GM21528 (cell line): Measurements from ENCODE around the gene SIL1.
"Not testable (repeated sequence)": the region's sequence is repeated elsewhere in the genome, so short reads cannot be mapped to it uniquely, and the experiment has no call there.

Source experiments
- ATAC-seq: cut with Tn5 transposase; IDR thresholded peaks from one replicate; pipeline ENCODE4 v1.9.1; 2021; ENCODE audit warnings: mild to moderate bottlenecking, moderate library complexity; ENCODE audit not compliant: unreplicated experiment, low FRiP score

SIL1 gene

DNA sequence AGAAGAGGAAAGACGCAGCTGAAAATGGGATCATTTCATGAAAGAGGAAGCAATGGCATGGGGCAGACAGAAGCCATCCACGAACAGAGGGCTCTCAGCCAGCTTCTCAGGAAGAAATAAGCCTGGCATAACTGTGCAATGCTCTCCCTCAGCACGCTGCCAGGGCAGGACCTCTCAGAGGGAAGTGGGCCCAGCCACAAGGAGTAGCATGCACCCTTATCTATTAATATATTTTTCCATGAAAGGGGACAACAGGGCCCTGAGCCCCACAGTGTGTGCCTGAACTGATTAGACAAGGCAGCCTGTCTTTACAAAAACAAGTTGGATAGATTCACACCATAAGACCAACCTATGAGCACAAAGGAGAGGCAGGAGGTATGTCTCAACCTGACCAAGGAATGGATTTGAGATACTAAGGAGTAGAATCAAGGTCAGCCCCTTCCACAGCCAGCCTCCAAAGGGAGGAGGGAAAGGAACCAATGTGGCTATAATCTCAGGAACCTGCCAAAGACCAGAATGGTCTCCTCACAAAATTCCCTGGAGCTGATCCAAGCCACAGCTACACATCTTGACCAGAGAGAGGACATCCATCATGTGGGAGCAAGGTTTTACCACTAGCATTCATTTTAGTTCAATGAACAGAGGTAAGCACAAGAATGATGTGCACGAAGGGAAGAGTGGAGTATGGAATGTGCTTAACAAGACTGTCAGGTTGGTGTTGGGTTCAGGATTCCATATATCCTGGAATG is 154.8 kb downstream of the SIL1 start:
- no peak for ATAC-seq

DNA sequence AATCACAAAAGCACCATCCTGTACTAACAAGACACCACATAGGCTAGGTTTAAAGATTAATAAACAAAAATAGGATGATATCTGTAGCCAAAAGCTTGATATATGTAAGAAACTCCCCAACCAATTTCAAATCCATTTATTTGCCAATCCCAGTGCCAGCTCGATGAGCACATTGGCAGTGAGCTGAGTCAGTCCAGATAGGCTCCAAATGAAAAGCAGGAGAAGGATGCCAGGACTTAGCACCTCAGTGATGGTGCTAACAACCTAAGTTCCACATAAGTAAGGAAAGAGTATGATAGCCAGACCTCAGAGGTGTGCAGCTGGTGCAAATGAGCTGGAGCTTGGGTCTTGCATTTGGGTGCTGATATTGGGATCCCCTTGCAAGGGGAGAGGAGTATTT is 158.1 kb downstream of the SIL1 start:
- ATAC-seq, result no peak

GRCh38 chr5:139038613-139039305 is 159.4 kb downstream of the SIL1 start:
- ATAC-seq, result no peak

- no peak for ATAC-seq
Observed at GRCh38 chr5:139037732-139038131, 160.4 kb downstream of the SIL1 start.

DNA sequence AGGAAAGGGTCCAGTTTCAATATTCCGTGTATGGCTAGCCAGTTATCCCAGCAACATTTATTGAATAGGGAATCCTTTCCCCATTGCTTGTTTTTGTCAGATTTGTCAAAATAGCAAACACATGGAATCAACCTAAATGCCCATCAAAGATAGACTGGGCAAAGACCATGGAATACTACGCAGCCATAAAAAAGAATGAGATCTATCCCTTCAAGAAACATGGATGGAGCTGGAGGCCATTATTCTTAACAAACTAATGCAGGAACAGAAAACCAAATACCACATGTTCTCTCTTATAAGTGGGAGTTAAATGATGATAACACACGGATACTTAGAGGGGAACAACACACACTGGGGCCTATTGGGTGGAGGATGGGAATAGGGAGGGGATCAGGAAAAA is 161.8 kb downstream of the SIL1 start:
- not testable (repeated sequence) for ATAC-seq

- ATAC-seq, result no peak
Observed at GRCh38 chr5:139027150-139027549, 171.0 kb downstream of the SIL1 start.

DNA sequence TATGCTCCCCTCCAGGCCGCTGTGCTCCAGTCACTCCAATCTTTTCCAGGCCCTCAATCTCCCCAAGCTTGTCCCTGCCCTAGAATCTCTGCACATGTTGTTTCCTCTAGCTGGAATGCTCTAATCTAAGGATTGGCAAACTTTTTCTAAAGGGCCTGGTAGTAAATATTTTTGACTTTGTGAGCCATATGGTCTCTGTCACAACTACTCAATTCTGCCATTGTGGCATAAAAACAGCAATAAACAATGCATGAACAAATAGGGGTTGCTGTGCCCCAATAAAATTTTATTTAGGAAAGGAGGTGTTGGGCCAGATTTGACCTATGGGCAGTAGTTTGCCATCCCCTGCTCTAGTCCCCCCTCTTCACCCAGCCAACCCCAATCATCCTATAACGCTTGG is 172.5 kb downstream of the SIL1 start:
- ATAC-seq, result no peak

DNA sequence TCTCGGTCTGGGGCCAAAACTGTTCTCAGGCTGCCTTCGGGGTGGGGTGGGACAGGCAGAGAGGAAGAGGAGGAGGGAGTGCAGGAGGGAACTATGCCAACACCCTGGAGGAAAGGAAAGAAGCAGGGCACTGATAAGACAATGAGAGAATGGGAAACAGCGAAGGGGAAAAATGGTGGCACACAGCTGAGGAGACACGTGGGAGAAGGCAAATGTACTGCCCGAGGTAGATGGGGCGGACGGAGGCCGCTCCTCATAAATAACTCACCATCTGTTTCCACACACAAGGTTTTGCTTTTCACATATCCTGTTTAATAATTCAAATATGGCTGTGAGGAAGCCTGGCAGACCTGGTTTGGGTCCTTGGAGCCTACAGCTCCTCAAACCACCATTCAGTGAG is 174.9 kb downstream of the SIL1 start:
- no peak for ATAC-seq

DNA sequence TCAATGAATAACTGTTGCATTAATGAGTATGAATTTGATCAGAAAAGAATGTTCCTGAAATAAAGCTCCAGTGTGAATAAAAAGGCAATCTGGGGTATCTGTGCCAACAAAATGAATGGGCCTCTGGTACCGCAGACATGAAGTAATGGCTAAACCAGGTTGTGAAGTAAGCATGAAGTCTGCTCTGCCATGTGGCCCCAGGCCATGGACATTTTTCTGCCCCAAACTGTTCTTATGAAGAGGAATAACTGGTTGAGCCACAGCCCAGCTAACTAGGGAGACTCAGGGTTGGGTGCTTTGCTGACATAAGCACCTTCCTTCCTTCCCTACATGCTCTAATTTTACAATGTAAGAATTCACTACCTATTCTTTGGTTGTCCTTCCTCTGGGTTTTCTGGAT is 175.6 kb downstream of the SIL1 start:
- no peak for ATAC-seq

- ATAC-seq, result no peak
Observed at GRCh38 chr5:139021346-139021745, 176.8 kb downstream of the SIL1 start.

GRCh38 chr5:139019880-139020279 is 178.3 kb downstream of the SIL1 start:
- no peak for ATAC-seq

DNA sequence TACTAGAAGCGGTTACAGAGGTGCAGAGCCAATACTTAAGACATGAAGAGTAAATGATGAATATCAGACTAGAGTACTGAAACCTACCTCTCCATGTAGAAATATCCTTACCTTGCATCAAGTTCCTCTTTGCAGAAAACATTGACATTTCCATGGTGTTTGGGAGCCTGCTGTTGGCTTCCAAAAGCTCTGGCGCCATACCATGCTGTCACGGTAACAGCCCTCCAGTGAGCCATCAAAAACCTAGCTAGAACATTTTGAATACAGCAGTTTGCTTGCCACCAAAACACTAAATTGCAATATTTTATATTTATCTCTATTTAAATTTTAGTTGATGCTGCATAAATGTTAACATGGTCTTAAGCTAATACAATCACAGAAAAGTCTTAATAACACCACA is 179.0 kb downstream of the SIL1 start:
- no peak for ATAC-seq

DNA sequence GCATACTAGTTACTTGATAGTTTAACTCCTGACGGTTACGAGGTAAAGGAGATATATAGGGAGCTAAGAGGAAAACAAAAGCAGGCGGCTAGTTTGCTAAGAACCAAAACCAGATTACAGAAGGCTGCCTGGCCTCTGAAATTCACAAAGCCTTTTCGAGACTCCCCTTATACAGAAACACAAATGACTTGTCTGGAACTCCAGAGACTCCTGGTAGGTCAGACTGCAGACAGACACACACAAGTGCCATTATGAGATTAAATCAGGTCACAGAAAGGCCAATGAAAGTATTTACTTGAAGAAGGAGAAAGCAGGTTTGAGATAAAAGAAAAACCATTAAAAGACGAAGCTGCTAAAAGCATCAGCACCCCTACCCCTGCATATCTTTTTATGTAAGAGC is 180.5 kb downstream of the SIL1 start:
- ATAC-seq, result no peak

GRCh38 chr5:139016186-139016585 is 182.0 kb downstream of the SIL1 start:
- ATAC-seq, result no peak

GRCh38 chr5:139014726-139015125 is 183.4 kb downstream of the SIL1 start:
- ATAC-seq, result no peak

- no peak for ATAC-seq
Observed at GRCh38 chr5:139012176-139012575, 186.0 kb downstream of the SIL1 start.

DNA sequence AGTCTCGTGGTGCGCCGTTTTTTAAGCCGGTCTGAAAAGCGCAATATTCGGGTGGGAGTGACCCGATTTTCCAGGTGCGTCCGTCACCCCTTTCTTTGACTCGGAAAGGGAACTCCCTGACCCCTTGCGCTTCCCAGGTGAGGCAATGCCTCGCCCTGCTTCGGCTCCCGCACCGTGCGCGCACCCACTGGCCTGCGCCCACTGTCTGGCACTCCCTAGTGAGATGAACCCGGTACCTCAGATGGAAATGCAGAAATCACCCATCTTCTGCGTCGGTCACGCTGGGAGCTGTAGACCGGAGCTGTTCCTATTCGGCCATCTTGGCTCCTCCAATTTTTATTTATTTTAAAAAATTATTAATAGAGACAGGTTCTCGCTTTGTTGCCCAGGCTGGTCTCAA is 187.0 kb downstream of the SIL1 start:
- ATAC-seq, result not testable (repeated sequence)

- no peak for ATAC-seq
Observed at GRCh38 chr5:139004374-139005307, 193.5 kb downstream of the SIL1 start.

- ATAC-seq, result no peak
Observed at GRCh38 chr5:138999674-139000073, 198.5 kb downstream of the SIL1 start.

GRCh38 chr5:138998521-138998920 is 199.6 kb downstream of the SIL1 start:
- ATAC-seq, result no peak

DNA sequence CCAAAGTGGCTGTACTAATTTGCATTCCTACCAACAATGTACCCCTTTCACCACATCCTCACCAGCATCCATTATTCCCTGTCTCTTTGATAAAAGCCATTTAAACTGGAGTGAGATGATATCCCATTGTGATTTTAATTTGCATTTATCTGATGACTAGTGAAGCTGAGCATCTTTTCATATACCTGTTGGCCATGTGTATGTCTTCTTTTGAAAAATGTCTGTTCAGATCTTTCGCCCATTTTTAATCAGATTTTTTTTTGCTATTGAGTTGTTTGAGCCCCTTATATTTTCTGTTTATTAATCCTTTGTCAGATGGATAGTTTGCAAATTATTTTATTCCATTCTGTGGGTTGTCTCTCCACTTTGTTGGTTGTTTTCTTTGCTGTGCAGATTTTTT is 202.0 kb downstream of the SIL1 start:
- ATAC-seq, result no peak
